ENCODE results near the gene SLC5A7.

- TF ChIP-seq EP300 (IDR thresholded peaks at IDR 0.05), result no peak
- no peak for TF ChIP-seq CTCF (IDR thresholded peaks at IDR 0.05)
- TF ChIP-seq POLR2A (IDR thresholded peaks at IDR 0.05; ENCODE audit: low read depth), result no peak
These were observed 27.0 kb downstream of the SLC5A7 start for GRCh38 chr2:108013305-108013704.

All from esophagus muscularis mucosa (tissue), 4 donors.